Stimulated activated CD8-positive, alpha-beta memory T cell treated with anti-CD3 and anti-CD28 coated beads, Interleukin-12 subunit alpha, Interleukin-12 subunit beta, amount 100 ng/mL, for 24 hours (primary cell): Measurements from ENCODE around the gene PHAF1.
A peak's percentile ranks its signal among the peaks of the same experiment; 100 is the strongest.

ENCODE experiments used
- DNase-seq: peaks from one replicate; pipeline ENCODE4 v3.0.0-alpha.2; 2020; ENCODE audit errors: extremely low read depth

The PHAF1 gene

GRCh38 chr16:67147437-67148140 is 37.8 kb downstream of the PHAF1 start:
- no peak for DNase-seq

GRCh38 chr16:67148221-67148620 is 38.5 kb downstream of the PHAF1 start:
- no peak for DNase-seq

DNA sequence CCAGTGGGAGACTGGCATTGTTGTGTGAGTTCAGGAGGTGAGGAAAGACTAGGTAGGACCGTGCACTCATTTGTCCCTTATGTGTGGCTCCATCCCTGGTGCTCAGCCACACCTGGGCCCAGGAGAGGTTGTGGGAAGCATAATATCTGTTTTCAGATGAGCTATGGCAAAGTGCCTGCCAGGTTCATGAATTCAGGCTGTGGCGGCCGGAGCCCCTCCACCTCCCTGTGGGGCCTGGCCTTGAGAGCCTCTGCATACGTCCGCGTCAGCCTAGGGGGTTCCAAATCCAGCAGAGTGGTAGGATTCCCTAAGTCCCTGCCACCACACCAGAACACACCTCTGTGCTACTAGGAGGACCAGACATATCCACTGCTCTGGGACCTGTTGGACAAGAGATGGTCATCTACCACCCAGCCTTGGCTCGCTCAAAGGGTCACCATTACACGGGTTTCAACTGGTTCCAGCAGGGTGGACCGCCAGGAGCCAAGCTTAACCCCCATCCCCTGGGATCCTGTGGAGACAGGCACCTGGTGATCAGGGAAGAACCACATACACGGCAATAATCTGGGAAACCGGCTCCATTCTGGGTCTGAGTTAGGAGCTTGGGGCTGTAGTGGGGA is 39.0 kb downstream of the PHAF1 start:
- DNase-seq = no peak

DNA sequence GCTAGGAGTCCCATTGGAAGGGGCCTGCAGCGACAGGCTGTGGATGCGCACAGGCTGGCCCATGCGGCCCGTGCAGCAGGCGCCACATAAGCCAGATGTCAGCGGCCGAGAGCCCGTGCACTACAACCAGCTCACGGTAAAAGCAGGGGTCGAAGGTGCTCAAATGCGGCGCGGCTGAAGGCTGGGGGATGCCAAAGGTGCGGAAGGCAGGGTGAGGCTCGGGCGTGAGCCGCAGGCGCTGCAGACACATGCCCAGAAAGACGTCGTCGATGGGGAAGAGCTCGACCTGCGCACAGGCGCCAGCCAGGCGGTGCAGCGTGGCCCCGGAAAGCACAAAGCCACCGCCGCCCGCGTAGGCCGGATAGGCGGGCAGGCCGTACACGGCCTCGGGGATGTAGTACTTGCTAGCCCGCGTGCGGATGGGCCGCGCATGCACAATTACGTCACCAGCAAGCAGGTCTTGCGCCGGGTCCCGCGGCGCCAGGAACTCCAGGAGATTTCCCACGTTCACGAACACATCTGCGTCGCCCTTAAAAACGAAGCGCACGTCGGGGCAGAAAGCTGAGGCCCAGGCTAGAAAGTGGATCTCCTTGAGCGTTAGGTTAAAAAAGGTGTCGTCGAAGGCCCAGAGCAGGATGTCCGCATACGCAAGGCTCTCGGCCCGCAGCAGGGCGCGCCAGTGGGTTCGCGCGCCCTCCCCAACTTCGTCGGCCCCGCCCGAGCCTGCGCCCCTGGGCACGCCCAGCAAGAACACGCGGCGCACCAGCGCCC is 39.7 kb downstream of the PHAF1 start:
- DNase-seq = no peak

- no peak for DNase-seq
Observed at GRCh38 chr16:67150047-67150832, 40.5 kb downstream of the PHAF1 start.

DNA sequence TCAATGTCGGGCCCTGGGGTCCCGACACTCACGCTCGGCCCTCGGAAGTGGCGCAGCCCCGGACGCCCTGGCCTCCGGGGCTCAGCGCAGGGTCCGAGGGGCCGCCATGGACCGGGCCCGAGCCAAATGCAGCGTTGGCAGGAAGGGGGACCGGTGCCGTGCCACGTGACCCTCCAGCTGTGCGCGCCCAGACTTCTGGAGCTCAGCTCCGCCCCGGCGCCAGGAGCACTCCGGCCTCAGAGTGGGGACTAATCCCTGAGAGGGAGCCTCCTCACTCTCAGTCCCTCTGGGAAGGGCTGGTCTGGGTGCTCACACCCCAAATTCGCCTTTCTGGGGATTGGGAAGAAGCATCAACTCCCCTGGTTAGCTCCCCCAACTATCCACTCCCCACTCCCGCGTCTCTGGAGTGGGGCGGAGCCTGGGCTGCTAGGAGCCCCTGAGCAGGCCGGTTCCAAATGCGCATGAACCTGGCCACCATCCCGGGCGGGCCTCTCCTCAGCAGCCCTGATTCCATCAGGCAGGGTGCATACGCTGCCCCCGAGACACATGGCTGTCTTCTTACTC is 41.2 kb downstream of the PHAF1 start, which contains the start of gene B3GNT9:
B3GNT9 (minus strand) TSS at position 166 of the 564 bp plus-strand sequence. CDS start 513 bp downstream, outside the sequence.
- no peak for DNase-seq

DNA sequence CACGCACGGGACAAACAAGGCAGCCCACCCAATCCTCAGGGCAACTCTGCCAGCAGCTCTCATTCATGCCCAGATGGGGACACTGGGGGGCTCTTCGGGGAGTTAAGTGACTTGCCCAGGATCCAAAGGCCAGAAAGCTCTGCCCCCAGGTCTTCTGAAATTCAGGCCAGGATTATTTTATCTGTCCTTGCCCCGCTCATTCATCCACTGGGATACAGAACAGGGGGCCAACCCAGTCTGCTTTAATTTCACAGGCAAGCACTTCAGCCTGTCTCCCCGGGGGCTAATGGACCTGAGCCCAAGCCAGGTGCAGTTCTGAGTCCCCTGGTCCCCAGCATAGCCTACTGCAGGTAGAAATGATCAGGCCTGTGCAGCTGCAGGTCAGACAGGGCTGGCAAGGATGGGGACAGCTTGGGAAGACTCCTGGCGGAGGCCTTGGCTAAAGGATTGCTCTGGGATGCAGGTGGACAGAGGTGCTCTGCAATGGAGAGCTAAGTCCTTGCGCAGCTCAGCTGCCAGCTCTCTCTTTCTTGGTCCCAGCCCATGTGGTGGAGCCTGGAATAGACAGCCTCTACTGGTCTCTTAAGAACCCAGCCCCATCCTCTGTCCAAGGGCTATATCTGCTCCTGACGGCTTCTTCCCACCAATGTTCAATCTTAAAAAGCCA is 41.8 kb downstream of the PHAF1 start:
- DNase-seq = no peak

DNA sequence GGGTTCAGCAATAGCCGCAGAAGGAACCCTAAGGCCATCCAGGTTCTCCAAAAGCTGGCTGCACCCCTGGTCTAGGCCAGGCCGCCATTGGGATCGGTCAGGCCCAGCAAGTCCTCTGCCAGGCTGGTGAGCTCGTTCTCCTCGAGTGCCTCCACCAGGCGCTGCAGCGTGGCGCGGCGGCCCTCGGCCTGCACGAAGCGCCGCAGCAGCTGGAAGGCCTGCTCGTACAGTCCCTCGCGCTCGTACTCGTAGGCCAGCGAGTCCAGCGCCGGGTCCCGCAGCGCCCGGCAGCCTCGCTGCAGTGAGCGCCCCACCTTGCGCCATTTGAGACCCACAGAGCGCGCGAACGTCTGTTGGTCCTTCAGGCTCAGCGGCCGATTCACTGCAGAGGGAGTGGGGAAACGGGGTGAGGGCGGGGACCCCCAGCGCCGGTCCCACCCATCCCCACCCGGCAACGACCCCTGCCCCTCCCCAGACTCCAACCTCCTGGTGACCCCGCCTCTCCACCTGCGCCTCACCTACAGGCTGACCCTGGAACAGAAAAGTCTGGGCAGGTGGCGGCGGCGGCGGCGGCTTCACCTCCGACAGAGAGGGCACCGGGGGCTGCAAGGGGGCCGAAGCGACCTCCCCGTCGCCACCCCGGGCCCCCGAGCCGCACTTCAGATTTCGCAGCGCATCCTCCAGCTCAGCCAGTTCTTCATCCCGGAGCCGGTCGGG is 45.0 kb downstream of the PHAF1 start:
- DNase-seq = no peak

DNA sequence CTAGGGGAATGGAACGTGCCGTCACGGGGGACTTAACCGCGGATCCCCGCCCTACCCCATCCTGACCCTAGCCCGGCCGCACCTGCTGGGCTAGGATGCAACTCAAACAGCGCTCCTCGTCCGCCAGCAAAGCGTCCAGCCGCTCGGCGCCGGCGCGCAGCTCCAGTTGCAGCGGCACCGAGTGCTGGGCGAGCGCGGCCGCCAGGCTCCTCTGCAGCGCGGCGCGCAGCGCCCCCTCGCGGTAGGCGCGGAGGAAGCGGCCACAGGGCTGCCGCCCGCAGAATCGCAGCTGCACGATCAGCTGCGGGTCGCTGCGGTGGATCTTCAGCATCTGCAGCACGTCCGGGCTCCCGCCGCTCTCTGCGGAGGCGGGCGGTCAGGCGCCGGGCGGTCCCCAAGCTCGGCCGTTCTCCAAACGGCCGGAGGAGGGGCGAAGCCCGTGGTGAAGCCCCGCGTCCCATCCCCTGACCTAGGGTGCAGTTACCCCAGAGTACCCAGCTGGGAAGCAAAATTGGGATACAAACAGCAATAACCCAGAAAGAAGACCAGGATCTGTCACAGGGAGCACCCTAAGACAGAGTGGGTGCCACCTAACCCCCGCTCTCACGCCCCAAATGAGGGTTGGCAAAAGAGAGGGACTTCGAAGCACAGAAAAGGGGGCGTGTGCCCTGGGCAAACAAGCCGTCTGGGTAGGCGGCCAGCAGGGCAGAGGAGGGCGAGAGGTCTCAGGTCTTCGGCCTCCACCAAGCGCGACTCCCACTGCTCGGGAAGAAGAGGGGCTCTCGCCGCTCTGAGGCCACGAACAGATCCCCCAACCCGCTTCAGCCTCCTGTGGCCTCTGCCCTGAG is 45.8 kb downstream of the PHAF1 start:
- DNase-seq = peak; percentile 48

DNA sequence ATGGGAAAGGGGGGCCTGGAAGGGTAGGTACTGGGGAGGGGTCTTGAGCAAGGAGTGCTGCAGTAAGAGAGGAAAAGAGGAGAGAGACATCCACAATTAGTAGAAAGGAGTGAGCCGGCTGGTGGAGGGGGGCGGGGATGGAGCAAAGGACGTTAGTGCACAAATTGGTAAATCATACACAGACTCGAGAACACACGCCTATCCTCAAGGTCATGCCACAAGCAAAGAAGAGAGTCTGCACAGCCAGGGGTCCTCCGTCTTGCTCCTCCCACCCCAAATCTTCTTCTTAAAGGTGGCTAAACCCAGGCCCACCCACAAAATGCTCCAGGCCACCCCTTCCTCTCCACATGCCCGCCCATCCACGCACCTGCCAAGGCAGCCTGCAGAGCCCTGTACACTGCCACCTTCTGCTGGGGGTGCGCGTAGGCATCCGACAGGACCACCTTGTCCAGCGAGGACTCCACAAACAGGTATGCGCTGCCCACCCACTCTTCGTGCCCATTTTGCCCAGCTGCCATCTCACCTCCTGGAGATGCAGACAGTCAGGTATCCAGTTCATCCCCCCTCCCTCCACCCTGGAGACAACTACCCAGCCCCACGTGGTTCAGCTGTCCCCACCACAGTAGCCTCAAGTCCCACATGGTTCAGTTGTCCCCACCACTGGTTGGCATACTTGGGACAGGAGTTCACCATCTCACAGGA is 46.6 kb downstream of the PHAF1 start:
- DNase-seq = no peak

DNA sequence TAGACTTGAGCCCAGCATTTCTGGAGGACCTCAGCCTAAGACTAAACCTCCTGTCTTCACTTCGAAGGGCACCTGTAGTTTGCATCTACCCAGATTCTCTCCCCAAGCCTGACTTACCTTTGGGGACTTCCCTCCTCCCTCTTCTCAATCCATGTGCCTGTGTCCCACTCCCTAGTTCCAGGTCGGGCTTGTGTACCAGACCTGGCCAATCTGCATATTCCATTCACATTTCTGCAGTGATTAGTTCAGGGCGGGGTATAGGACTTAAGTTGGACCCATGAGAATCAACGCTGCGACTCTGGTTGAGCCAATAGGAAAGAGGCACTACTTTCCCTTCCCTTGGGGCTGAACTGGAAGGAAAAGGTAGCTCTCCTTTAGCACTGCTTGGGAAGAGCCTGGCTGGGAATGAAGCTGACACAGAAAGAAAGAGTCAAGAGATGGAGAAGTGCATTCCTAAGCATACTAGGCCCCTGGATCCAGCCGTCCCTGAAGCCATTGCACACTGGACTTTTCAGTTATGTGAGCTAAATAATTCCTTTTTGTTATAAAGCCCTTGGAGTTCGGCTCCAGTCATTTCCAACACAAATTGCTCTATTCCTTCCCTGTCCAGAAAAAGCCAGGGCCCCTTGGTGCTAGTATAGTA is 47.5 kb downstream of the PHAF1 start:
- DNase-seq = no peak

DNA sequence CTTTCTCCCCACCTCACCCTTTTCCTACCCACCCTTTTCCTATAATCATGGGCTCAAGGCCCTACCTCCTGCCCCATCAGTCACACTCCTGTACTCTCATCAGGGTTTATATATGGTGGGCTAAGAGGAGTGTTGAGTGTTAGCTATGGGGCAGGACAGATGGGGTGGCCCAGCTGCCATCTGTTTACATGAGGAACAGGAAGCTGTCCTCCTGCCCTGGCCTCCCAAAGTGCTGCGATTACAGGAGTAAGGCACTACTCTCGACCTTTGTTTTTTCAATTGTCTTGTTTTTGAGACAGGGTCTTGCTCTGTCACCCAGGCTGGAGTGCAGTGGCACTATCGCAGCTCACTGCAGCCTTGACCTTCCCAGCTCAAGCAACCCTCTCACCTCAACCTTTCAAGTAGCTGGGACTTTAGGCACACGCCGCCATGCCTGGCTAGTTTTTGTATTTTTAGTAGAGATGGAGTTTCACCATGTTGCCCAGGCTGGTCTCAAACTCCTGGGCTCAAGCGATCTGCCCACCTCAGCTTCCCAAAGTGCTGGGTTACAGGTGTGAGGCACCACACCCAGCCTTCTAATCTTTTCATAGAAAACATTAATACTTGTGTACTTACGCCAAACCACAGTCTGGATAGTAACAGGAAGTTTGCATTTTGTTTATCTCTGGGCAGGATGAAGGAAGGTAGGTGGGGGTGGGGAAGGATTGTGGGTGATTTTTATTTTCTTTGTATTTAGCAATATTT is 48.3 kb downstream of the PHAF1 start:
- DNase-seq = no peak

DNA sequence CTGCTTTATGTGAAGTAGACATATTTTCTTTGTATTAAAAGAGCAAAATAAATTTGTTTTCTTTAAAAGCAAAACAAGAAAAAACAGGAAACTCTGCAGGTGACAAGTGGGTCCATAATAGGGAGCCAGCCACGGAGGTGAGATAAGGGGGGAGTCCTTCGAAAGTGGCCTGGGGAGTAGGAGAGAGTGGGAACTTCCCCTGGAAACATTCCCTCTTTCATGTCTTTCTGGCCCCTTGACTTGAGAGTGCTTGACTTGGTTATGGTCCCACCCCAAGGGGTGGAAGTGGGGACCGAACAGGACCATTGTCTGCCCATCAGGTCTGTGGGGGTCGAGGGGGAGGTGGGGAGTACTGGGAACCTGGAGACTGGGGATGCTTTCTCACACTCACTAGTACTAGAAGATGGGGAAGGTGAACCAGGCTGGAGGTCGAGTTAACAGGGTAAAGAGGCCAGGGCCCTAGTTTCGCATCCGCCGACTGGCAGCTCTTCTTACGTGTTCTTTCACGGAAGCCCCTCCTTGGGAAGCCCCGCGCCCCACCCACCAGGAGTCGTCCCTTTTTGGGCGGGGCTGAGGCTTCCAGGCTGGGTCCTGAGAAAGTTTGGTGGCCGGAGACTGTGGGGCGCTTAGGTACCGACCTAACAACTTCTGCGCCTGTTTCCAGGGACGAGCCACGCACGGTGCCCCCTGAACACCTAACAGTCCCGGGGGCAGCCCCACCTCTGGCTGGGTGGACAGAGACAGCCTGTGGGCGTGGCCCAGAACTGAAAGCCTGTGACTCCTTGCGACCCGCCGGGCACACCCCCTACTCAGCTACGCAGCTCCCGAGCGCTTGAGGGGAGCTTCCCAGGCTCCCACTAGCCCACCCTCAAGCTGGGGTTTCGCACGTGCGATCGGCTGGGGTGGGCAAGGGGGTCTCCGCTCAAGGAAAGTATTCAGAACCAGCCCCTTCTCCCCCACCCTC is 49.2 kb downstream of the PHAF1 start:
- DNase-seq = peak; percentile 43

DNA sequence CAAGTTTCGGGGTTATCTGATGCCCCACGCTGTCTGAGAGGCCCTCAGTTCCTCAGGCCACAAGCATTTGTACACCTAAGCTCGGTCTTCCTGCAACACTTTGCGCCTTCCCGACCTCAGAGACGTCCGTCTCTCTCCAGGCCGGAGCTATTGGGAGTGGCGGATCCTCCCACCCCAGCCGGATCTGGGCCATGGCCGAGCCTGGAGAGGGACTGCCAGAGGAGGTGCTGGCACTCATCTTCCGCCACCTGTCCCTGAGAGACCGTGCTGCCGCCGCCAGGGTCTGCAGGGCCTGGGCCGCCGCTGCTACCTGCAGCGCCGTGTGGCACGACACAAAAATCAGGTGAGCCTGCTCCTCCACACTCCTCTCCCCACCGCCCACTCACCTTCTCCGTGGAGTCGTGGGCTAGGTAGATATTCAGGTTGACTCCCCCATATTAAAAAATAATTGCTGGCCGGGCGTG is 51.9 kb downstream of the PHAF1 start:
- no peak for DNase-seq

- DNase-seq = no peak
Observed at GRCh38 chr16:67162506-67163163, 52.9 kb downstream of the PHAF1 start.
